HEK293 (cell line): ENCODE results near the gene TBC1D22A.

Experiments
- CTCF ChIA-PET: fragments of 350-600 bp; formaldehyde crosslinking; extraction: SDS; loops from one replicate; lab custom pipeline; 2021; ENCODE audit warnings: antibody characterized with exemption; lab: Yijun Ruan, JAX
- POLR2A ChIA-PET: fragments of 300-600 bp; formaldehyde crosslinking; extraction: SDS; loops from one replicate; lab custom pipeline; 2020; ENCODE audit warnings: antibody characterized with exemption, inconsistent platforms; lab: Yijun Ruan, JAX
- H3K27ac ChIP-seq: fragments of 200-500 bp; sonication (Bioruptor generic); 2 replicates; pipeline ENCODE4 v1.5.1; 2014; ENCODE audit warnings: low read depth, low read length, control low read depth, inconsistent platforms; ENCODE audit errors: extremely low read depth
- H3K36me3 ChIP-seq, 2 experiments: fragments of 200-500 bp in 1 of 2; sonication (Bioruptor generic) in 1 of 2; 1 replicate in 1 of 2; 2 replicates in 1 of 2; pipeline ENCODE4 v1.5.1; 2014 to 2017; ENCODE audit warnings: inconsistent platforms in 2 of 2, low read length in 2 of 2; ENCODE audit not compliant: control insufficient read depth in 2 of 2, insufficient read depth in 1 of 2
- H3K4me1 ChIP-seq: fragments of 200-500 bp; sonication (Bioruptor generic); 2 replicates; pipeline ENCODE4 v1.5.1; 2014; ENCODE audit warnings: mild to moderate bottlenecking, low read length, inconsistent platforms; ENCODE audit not compliant: control insufficient read depth, insufficient read depth
- H3K4me3 ChIP-seq: 2 replicates; pipeline ENCODE4 v1.5.1; 2011; ENCODE audit warnings: low read depth, mild to moderate bottlenecking, control low read depth, low read length, moderate library complexity
- H3K9me3 ChIP-seq: fragments of 200-500 bp; sonication (Bioruptor generic); 2 replicates; pipeline ENCODE4 v1.5.1; 2014; ENCODE audit warnings: low read depth, low read length, inconsistent platforms; ENCODE audit not compliant: control insufficient read depth, insufficient read depth
- KLF10 ChIP-seq: fragments of 450-650 bp; IDR thresholded peaks from 2 replicates; pipeline ENCODE4 v1.5.1; 2018; ENCODE audit warnings: missing biosample characterization, mild to moderate bottlenecking, missing genetic modification characterization
- YY1 ChIP-seq: fragments of 450-650 bp; formaldehyde crosslinking; IDR thresholded peaks from 2 replicates; pipeline ENCODE4 v1.5.1; 2018; ENCODE audit warnings: missing biosample characterization, missing genetic modification characterization
- ZBTB21 ChIP-seq: fragments of 450-650 bp; formaldehyde crosslinking; IDR thresholded peaks from 2 replicates; pipeline ENCODE4 v1.5.1; 2017; ENCODE audit warnings: missing biosample characterization, missing genetic modification characterization
- ZNF10 ChIP-seq: fragments of 450-650 bp; formaldehyde crosslinking; IDR thresholded peaks from 2 replicates; pipeline ENCODE4 v1.5.1; 2017; ENCODE audit warnings: missing biosample characterization, missing genetic modification characterization
- ZNF169 ChIP-seq: fragments of 450-650 bp; formaldehyde crosslinking; IDR thresholded peaks from 2 replicates; pipeline ENCODE4 v1.5.1; 2016; ENCODE audit warnings: missing biosample characterization, missing genetic modification characterization
- ZNF174 ChIP-seq: fragments of 450-650 bp; formaldehyde crosslinking; IDR thresholded peaks from 2 replicates; pipeline ENCODE4 v1.5.0; 2017; ENCODE audit warnings: missing biosample characterization, mild to moderate bottlenecking, missing genetic modification characterization
- ZNF266 ChIP-seq: fragments of 450-650 bp; formaldehyde crosslinking; IDR thresholded peaks from 2 replicates; pipeline ENCODE4 v1.5.1; 2016; ENCODE audit warnings: missing biosample characterization, missing genetic modification characterization, low read depth
- ZNF518A ChIP-seq: fragments of 450-650 bp; formaldehyde crosslinking; conservative IDR thresholded peaks from 2 replicates; pipeline ENCODE4 v1.5.1; 2016; ENCODE audit warnings: low read depth, missing biosample characterization, missing genetic modification characterization
- ZNF629 ChIP-seq: fragments of 450-650 bp; formaldehyde crosslinking; IDR thresholded peaks from 2 replicates; pipeline ENCODE4 v1.5.1; 2017; ENCODE audit warnings: missing biosample characterization, missing genetic modification characterization
- ZNF677 ChIP-seq: fragments of 450-650 bp; IDR thresholded peaks from 2 replicates; pipeline ENCODE4 v1.5.0; 2018; ENCODE audit warnings: missing biosample characterization, mild to moderate bottlenecking, missing genetic modification characterization, moderate library complexity
- TF ChIP-seq, protein P1 (sequence below): fragments of 450-650 bp; formaldehyde crosslinking; IDR thresholded peaks from 2 replicates; pipeline ENCODE4 v1.5.1; 2016; ENCODE audit warnings: missing biosample characterization, missing genetic modification characterization, borderline replicate concordance
- TF ChIP-seq, protein P2 (sequence below): fragments of 450-650 bp; formaldehyde crosslinking; IDR thresholded peaks from 2 replicates; pipeline ENCODE4 v1.5.1; 2016; ENCODE audit warnings: missing biosample characterization, missing genetic modification characterization

TBC1D22A gene

DNA sequence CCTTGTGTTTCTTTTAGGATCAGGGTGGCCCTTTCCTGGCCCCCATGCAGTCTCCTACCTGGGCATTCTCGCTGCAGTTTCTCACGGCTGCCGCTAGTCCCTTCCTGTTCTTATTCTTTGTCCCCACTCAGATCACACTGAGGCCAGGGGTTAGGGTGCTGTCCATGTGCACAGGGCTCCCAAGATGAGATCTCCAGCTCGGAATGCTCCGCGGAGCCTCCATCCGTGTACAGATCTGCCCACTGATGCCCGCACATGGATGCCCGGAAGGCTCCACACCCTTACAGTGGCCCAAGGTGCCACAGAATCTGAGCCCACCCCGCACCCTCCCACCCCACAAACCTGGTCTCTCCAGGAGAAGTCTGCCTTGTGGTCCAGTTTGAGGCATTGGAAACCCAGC lies 457.3 kb downstream of the TBC1D22A start:
- TF ChIP-seq, protein P1, sequence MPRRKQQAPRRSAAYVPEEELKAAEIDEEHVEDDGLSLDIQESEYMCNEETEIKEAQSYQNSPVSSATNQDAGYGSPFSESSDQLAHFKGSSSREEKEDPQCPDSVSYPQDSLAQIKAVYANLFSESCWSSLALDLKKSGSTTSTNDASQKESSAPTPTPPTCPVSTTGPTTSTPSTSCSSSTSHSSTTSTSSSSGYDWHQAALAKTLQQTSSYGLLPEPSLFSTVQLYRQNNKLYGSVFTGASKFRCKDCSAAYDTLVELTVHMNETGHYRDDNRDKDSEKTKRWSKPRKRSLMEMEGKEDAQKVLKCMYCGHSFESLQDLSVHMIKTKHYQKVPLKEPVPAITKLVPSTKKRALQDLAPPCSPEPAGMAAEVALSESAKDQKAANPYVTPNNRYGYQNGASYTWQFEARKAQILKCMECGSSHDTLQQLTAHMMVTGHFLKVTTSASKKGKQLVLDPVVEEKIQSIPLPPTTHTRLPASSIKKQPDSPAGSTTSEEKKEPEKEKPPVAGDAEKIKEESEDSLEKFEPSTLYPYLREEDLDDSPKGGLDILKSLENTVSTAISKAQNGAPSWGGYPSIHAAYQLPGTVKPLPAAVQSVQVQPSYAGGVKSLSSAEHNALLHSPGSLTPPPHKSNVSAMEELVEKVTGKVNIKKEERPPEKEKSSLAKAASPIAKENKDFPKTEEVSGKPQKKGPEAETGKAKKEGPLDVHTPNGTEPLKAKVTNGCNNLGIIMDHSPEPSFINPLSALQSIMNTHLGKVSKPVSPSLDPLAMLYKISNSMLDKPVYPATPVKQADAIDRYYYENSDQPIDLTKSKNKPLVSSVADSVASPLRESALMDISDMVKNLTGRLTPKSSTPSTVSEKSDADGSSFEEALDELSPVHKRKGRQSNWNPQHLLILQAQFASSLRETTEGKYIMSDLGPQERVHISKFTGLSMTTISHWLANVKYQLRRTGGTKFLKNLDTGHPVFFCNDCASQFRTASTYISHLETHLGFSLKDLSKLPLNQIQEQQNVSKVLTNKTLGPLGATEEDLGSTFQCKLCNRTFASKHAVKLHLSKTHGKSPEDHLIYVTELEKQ (tag by site-specific recombination) = no peak
- no peak for TF ChIP-seq YY1
- no peak for TF ChIP-seq ZNF169 (tag by site-specific recombination)
- no peak for TF ChIP-seq ZNF10 (tag by site-specific recombination)
- no peak for TF ChIP-seq ZNF629
- TF ChIP-seq ZNF518A (tag by site-specific recombination) = no peak
- no peak for TF ChIP-seq KLF10
- no peak for TF ChIP-seq ZNF677 (tag by site-specific recombination)
- TF ChIP-seq ZNF266 (tag by site-specific recombination) = no peak
- TF ChIP-seq ZNF174 (tag by site-specific recombination) = no peak
- TF ChIP-seq, all 188 proteins: peak for 0
- Histone ChIP-seq H3K4me1 (peaks cover 8% of the 10 kb centered on the region; the same call in 1 of the 2 replicates), H3K9me3 (no peaks in the 10 kb centered on the region), H3K27ac (no peak overlapping the region), H3K36me3 (no peaks in the 10 kb centered on the region), H3K4me3 (no peak overlapping the region)
- CTCF ChIA-PET = no interaction called here
- POLR2A ChIA-PET = no interaction called here

DNA sequence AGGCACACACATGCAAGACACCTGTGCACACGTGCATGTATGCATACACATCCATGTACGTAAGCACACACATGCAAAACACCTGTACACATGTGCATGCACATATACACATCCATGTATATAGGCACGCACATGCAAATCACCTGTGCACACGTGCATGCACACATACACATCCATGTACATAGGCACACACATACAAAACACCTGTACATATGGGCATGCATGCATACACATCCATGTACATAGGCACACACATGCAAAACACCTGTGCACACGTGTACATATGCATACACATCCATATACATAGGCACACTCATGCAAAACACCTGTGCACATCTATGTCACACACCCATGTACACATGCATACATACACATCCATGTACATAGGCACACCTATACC lies 458.3 kb downstream of the TBC1D22A start:
- H3K4me1 ChIP-seq = peaks cover 8% of the 10 kb centered on the region; the same call in 1 of the 2 replicates
- POLR2A ChIA-PET = no interaction called here
- H3K4me3 ChIP-seq = no peak overlapping the region
- no peaks in the 10 kb centered on the region for H3K9me3 ChIP-seq
- CTCF ChIA-PET = no interaction called here
- no peaks in the 10 kb centered on the region for H3K36me3 ChIP-seq
- no peak for TF ChIP-seq ZBTB21 (tag by site-specific recombination)
- TF ChIP-seq, protein P2, sequence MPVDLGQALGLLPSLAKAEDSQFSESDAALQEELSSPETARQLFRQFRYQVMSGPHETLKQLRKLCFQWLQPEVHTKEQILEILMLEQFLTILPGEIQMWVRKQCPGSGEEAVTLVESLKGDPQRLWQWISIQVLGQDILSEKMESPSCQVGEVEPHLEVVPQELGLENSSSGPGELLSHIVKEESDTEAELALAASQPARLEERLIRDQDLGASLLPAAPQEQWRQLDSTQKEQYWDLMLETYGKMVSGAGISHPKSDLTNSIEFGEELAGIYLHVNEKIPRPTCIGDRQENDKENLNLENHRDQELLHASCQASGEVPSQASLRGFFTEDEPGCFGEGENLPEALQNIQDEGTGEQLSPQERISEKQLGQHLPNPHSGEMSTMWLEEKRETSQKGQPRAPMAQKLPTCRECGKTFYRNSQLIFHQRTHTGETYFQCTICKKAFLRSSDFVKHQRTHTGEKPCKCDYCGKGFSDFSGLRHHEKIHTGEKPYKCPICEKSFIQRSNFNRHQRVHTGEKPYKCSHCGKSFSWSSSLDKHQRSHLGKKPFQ = 0 out of 2 replicates have a peak, but pooled peaks have one; percentile 12
- no peak overlapping the region for H3K27ac ChIP-seq
